Measurements from ENCODE around the gene EEF1B2.

EEF1B2 gene

DNA sequence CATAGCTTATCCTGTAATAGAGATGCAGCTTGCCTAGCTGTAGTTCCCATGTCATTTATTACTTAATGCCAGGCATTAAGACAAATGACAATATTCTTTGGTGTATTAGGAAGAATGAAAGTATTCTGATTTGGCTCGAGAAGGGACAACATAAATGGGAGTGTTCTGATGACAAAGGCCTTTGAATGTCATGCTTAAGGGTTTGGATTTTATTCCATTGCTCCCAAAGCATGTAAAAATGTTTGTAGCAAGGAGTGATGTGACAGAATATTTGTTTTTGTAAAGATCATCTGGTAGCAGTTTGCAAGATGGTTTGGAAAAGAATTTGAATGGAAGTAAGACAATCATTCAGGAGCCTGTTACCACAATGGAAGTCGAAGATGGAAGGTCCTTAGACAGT lies 30.4 kb downstream of the EEF1B2 start:
- no peak for ATAC-seq
- no peak for TF ChIP-seq CSRNP3 (CRISPR knock-in tag; IDR thresholded peaks at IDR 0.05)
- no peak for TF ChIP-seq ZNF8 (CRISPR knock-in tag; IDR thresholded peaks at IDR 0.05)
- TF ChIP-seq ISL1 (CRISPR knock-in tag; IDR thresholded peaks at IDR 0.05) = no peak
- TF ChIP-seq BACH2 (CRISPR knock-in tag; IDR thresholded peaks at IDR 0.05; ENCODE audit: borderline replicate concordance) = no peak
- TF ChIP-seq RARB (CRISPR knock-in tag; IDR thresholded peaks at IDR 0.05) = no peak
- TF ChIP-seq, protein P1, sequence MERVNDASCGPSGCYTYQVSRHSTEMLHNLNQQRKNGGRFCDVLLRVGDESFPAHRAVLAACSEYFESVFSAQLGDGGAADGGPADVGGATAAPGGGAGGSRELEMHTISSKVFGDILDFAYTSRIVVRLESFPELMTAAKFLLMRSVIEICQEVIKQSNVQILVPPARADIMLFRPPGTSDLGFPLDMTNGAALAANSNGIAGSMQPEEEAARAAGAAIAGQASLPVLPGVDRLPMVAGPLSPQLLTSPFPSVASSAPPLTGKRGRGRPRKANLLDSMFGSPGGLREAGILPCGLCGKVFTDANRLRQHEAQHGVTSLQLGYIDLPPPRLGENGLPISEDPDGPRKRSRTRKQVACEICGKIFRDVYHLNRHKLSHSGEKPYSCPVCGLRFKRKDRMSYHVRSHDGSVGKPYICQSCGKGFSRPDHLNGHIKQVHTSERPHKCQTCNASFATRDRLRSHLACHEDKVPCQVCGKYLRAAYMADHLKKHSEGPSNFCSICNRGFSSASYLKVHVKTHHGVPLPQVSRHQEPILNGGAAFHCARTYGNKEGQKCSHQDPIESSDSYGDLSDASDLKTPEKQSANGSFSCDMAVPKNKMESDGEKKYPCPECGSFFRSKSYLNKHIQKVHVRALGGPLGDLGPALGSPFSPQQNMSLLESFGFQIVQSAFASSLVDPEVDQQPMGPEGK (CRISPR knock-in tag; IDR thresholded peaks at IDR 0.05; ENCODE audit: borderline replicate concordance) = no peak
- no peak for TF ChIP-seq TCF4 (CRISPR knock-in tag; IDR thresholded peaks at IDR 0.05; ENCODE audit: borderline replicate concordance)
- TF ChIP-seq TSHZ2 (CRISPR knock-in tag; IDR thresholded peaks at IDR 0.05) = no peak
- TF ChIP-seq ZC3H10 (CRISPR knock-in tag; IDR thresholded peaks at IDR 0.05) = no peak
- TF ChIP-seq ZFP3 (CRISPR knock-in tag; IDR thresholded peaks at IDR 0.05) = no peak
- TF ChIP-seq CSDC2 (CRISPR knock-in tag; IDR thresholded peaks at IDR 0.05) = no peak
- no peak for TF ChIP-seq ZNF70 (CRISPR knock-in tag; IDR thresholded peaks at IDR 0.05)
- no peak for TF ChIP-seq ARNTL (CRISPR knock-in tag; IDR thresholded peaks at IDR 0.05; ENCODE audit: borderline replicate concordance, low read depth)
- TF ChIP-seq SNAI2 (CRISPR knock-in tag; IDR thresholded peaks at IDR 0.05) = no peak
- TF ChIP-seq ZNF565 (CRISPR knock-in tag; conservative IDR thresholded peaks at IDR 0.05; ENCODE audit: low read depth) = no peak
- no peak for TF ChIP-seq ESRRG (CRISPR knock-in tag; IDR thresholded peaks at IDR 0.05)
- no peak for TF ChIP-seq TOX (CRISPR knock-in tag; IDR thresholded peaks at IDR 0.05; ENCODE audit: borderline replicate concordance)
- no peak for TF ChIP-seq OSR1 (CRISPR knock-in tag; IDR thresholded peaks at IDR 0.05)

- no peak for ATAC-seq
- no peak for TF ChIP-seq ZFP30 (CRISPR knock-in tag; IDR thresholded peaks at IDR 0.05)
- TF ChIP-seq ZC3H10 (CRISPR knock-in tag; IDR thresholded peaks at IDR 0.05) = no peak
- no peak for TF ChIP-seq ISL1 (CRISPR knock-in tag; IDR thresholded peaks at IDR 0.05)
- TF ChIP-seq CSDC2 (CRISPR knock-in tag; IDR thresholded peaks at IDR 0.05) = no peak
These were observed 31.0 kb downstream of the EEF1B2 start for GRCh38 chr2:206190689-206191088.

DNA sequence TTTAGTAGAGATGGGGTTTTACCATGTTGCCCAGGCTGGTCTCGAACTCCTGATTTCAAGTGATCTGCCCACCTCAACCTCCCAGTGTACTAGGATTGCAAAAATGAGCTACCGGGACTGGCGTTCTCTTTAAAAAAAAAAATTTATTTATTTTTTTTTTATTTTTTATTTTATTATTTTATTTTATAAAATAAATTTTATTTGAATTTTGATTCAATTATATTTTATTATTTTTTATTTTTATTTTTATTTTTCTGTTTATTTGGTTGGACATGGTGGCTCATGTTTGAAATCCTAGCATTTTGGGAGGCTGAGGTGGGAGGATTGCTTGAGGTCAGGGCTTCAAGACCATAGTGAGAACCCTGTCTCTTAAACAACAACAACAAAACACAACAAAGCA lies 32.5 kb downstream of the EEF1B2 start:
- TF ChIP-seq, protein P1 (CRISPR knock-in tag; IDR thresholded peaks at IDR 0.05; ENCODE audit: borderline replicate concordance) = no peak
- TF ChIP-seq ZC3H10 (CRISPR knock-in tag; IDR thresholded peaks at IDR 0.05) = no peak
- no peak for TF ChIP-seq ZNF70 (CRISPR knock-in tag; IDR thresholded peaks at IDR 0.05)
- TF ChIP-seq TOX (CRISPR knock-in tag; IDR thresholded peaks at IDR 0.05; ENCODE audit: borderline replicate concordance) = no peak
- no peak for TF ChIP-seq SNAI2 (CRISPR knock-in tag; IDR thresholded peaks at IDR 0.05)
- no peak for TF ChIP-seq PPARA (CRISPR knock-in tag; IDR thresholded peaks at IDR 0.05; ENCODE audit: borderline replicate concordance)
- no peak for TF ChIP-seq BACH2 (CRISPR knock-in tag; IDR thresholded peaks at IDR 0.05; ENCODE audit: borderline replicate concordance)
- no peak for TF ChIP-seq ZFP30 (CRISPR knock-in tag; IDR thresholded peaks at IDR 0.05)
- no peak for ATAC-seq

- no peak for ATAC-seq
- TF ChIP-seq ARNTL (CRISPR knock-in tag; IDR thresholded peaks at IDR 0.05; ENCODE audit: borderline replicate concordance, low read depth) = no peak
These were observed 34.1 kb downstream of the EEF1B2 start for GRCh38 chr2:206193671-206194357.
